ENCODE data around the gene CACNA1I. TPM values are rescaled to one million over a fixed set of nuclear protein-coding genes. Genes with fewer than 3 reads are reported as not detected.

Gene CACNA1I
- total RNA-seq, 2 experiments from 2014 or later = 17.3 to 19.0 TPM

- peak; percentile 65 for ATAC-seq (ENCODE audit: low read depth)
- POLR2A ChIA-PET = interaction anchor here (1.5 kb wide), 1 partner anchor 498 kb away, joined by 4 read pairs; no protein-coding TSS in a partner anchor
- DNase-seq = peak; percentile 80
- Mint-ChIP-seq H3K27me3 (peaks cover 41% of the 10 kb centered on the region), H3K4me1 (peaks cover 17% of the 10 kb centered on the region), H3K4me3 (no peak overlapping the region), H3K9me3 (no peaks in the 10 kb centered on the region), H3K36me3 (no peaks in the 10 kb centered on the region), H3K27ac (no peak overlapping the region)
Measured at GRCh38 chr22:39545386-39546365, 24.9 kb upstream of the CACNA1I start.

GRCh38 chr22:39546889-39547586, 23.5 kb upstream of the CACNA1I start:
- POLR2A ChIA-PET = no interaction called here
- peaks cover 49% of the 10 kb centered on the region for H3K27me3 Mint-ChIP-seq
- H3K4me1 Mint-ChIP-seq = peaks cover 17% of the 10 kb centered on the region
- H3K4me3 Mint-ChIP-seq = no peak overlapping the region
- no peak overlapping the region for H3K27ac Mint-ChIP-seq
- H3K9me3 Mint-ChIP-seq = no peaks in the 10 kb centered on the region
- H3K36me3 Mint-ChIP-seq = no peaks in the 10 kb centered on the region
- DNase-seq = no peak
- no peak for ATAC-seq (ENCODE audit: low read depth)

DNA sequence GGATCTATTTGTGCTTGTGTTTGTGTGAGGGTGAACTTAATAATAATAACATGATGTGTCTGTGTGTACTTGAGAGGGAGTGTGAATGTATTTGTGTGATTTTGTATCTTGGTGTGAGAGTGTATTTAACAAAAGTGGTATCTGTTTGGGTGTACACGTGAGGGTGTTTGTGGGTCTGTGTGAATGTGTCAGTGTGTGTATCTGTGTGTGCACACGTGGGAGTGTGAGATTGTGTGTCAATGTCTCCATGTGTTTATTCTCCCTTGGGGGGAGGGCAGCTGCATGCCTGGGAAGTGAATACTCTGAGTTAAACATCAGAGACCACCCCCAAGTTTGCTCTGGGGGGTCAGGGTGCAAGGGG, 23.0 kb upstream of the CACNA1I start:
- no peak overlapping the region for H3K4me3 Mint-ChIP-seq
- peaks cover 16% of the 10 kb centered on the region for H3K4me1 Mint-ChIP-seq
- H3K36me3 Mint-ChIP-seq = no peaks in the 10 kb centered on the region
- H3K27ac Mint-ChIP-seq = no peak overlapping the region
- POLR2A ChIA-PET = no interaction called here
- H3K27me3 Mint-ChIP-seq = peaks cover 54% of the 10 kb centered on the region
- H3K9me3 Mint-ChIP-seq = no peaks in the 10 kb centered on the region
- DNase-seq (no peak), ATAC-seq (ENCODE audit: low read depth) (no peak)

GRCh38 chr22:39553429-39553828, 17.1 kb upstream of the CACNA1I start:
- no peak for DNase-seq
- Mint-ChIP-seq H3K4me3 (no peak overlapping the region), H3K27ac (no peak overlapping the region), H3K4me1 (no peaks in the 10 kb centered on the region), H3K9me3 (no peaks in the 10 kb centered on the region), H3K36me3 (no peaks in the 10 kb centered on the region), H3K27me3 (peaks cover 56% of the 10 kb centered on the region)
- POLR2A ChIA-PET = no interaction called here
- no peak for ATAC-seq (ENCODE audit: low read depth)

DNA sequence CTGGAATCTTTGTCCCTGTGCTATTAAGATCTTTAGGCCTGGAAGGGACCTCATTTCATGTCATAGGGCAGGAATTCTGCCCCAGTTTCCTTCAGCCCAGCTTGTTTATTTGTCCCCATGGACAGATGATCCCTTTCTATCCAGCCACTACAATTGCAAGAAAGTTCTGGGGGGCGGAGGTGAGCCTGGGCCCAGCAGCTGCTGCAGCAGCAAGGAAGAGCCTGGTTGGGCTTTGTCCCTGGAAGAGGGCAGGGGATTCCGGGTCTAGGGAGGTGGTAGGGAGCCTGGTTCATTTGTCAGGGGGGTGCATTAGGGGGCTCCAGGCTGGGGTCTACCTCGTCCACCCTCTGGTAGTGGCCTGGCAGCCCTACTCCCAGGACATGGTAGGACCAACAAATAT, 16.4 kb upstream of the CACNA1I start:
- no peak overlapping the region for H3K27ac Mint-ChIP-seq

DNA sequence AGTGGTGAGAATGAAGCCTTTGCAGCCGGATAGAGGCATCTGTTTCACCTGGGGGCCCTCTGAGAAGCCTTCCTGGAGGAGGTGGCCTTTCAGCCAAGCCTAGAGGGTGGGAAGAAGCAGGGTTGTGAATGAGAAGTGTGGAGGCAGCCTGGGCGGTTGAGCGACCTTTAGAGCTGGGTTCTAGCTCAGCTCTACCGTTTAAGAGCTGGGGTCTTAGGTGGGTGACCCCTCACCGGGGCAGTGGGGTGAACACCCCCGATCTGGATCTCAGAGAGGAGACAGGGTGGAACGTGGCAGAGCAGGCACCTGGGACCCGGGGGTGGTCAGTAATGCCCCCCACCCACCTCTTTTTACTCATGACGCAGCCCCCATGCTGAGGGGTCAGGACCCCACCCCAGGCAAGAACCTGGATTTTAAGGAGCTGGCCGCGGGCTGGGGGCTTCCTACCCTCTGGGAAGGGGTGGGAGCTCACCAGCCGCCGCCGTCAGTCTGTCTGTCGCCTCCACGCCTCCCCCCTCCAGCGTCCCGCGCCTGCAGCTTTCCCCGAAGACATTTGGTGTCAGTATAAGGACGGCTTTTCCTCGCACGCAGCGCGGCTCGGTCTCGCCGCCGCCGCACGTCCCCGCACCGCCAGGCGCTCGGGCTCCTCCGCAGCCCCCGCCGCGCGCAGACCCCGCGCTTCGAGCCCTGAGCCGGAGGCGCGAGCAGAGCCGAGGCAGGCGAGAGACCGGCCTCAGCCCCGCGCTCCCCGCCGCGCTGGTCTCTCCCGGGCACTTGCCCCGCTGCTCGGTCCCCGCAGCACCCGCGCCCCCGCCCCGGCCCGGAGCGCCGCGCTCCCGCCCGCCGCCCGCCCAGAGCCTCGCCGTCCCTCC, 13.3 kb upstream of the CACNA1I start:
- peak overlapping the region; percentile 24 for H3K4me3 Mint-ChIP-seq
- no peaks in the 10 kb centered on the region for H3K4me1 Mint-ChIP-seq
- H3K27ac Mint-ChIP-seq = peak overlapping the region; percentile 9
- H3K27me3 Mint-ChIP-seq = peaks cover 64% of the 10 kb centered on the region
- POLR2A ChIA-PET = no interaction called here
- H3K36me3 Mint-ChIP-seq = no peaks in the 10 kb centered on the region
- DNase-seq (peak; percentile 63), ATAC-seq (ENCODE audit: low read depth) (peak; percentile 69)
- H3K9me3 Mint-ChIP-seq = no peaks in the 10 kb centered on the region

More for the DNA sequence above, 16.4 kb upstream of the CACNA1I start:
- H3K27me3 Mint-ChIP-seq = peaks cover 57% of the 10 kb centered on the region
- no peak for ATAC-seq (ENCODE audit: low read depth)
- H3K9me3 Mint-ChIP-seq = no peaks in the 10 kb centered on the region
- H3K4me1 Mint-ChIP-seq = no peaks in the 10 kb centered on the region
- no peak for DNase-seq
- no peak overlapping the region for H3K4me3 Mint-ChIP-seq
- POLR2A ChIA-PET = no interaction called here
- H3K36me3 Mint-ChIP-seq = no peaks in the 10 kb centered on the region

DNA sequence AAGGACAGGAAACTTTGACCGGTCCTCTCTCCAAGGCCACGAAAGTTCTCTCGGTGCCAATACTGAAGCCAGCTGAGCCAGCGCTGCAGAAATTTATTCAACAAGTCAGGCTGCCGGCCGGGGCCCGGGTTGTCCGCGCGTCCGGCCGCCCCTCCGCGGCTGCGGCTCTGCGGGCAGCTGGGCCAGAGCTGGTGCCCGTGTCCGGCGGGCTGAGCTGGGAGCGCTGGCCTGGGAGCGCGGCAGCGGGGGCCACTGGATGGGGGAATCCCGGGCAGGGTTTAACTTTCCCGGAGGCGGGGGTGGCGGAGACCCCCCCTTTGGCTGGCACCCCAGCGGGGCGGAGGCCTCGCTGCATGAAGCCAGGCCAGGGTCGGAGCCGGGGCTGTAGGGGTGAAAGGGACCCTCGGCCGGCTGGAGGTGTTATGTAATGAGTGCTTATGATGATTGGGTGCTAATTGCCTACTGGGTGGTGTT, 12.3 kb upstream of the CACNA1I start:
- H3K27ac Mint-ChIP-seq = no peak overlapping the region
- H3K4me3 Mint-ChIP-seq = peak overlapping the region; percentile 67
- no peaks in the 10 kb centered on the region for H3K36me3 Mint-ChIP-seq
- DNase-seq = no peak
- POLR2A ChIA-PET = no interaction called here
- H3K4me1 Mint-ChIP-seq = no peaks in the 10 kb centered on the region
- ATAC-seq (ENCODE audit: low read depth) = no peak
- peaks cover 54% of the 10 kb centered on the region for H3K27me3 Mint-ChIP-seq
- no peaks in the 10 kb centered on the region for H3K9me3 Mint-ChIP-seq

- H3K4me1 Mint-ChIP-seq = no peaks in the 10 kb centered on the region
Measured at GRCh38 chr22:39558950-39559349, 11.6 kb upstream of the CACNA1I start.

DNA sequence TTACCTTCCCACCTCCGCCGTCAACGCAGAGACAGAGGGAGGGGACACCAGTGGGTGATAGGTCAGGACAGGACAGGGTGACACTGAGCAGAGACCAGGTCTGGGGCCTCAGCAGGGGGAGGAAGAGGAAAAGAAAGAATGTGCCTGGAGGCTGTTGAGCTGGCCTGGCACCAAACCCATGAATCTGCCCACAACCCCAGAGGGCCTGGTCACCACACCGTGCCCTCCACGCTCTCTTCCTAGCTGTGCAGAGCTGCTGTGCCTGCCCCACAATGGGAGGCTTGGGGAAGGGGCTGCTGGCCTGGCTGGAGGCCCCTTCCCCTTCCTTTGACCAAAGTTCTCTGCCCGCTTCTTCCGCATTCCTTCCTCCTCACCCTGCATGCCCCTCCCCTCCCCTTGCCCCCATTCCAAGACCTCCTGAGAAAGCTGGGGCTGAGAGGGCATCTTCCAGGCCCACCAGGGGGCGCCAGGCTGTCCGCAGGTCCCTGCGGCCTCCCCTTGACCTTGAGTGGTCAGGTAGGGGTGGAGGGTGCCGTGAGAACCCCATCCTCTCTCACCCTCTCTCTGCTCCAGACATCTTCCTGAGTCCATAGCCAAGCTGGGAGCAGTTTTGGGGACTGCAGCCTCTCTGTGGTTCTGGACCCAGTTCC, 11.0 kb upstream of the CACNA1I start:
- Mint-ChIP-seq H3K27me3 (peaks cover 52% of the 10 kb centered on the region), H3K4me3 (no peak overlapping the region), H3K4me1 (no peaks in the 10 kb centered on the region), H3K27ac (no peak overlapping the region), H3K9me3 (no peaks in the 10 kb centered on the region), H3K36me3 (no peaks in the 10 kb centered on the region)
- POLR2A ChIA-PET = interaction anchor here (1.2 kb wide), 1 partner anchor 485 kb away, joined by 3 read pairs; no protein-coding TSS in a partner anchor
- no peak for DNase-seq
- no peak for ATAC-seq (ENCODE audit: low read depth)

More at GRCh38 chr22:39558950-39559349, 11.6 kb upstream of the CACNA1I start:
- Mint-ChIP-seq H3K9me3 (no peaks in the 10 kb centered on the region), H3K36me3 (no peaks in the 10 kb centered on the region), H3K4me3 (peak overlapping the region; percentile 51), H3K27ac (no peak overlapping the region), H3K27me3 (peaks cover 54% of the 10 kb centered on the region)
- DNase-seq = no peak
- ATAC-seq (ENCODE audit: low read depth) = no peak
- POLR2A ChIA-PET = interaction anchor here (1.2 kb wide), 1 partner anchor 485 kb away, joined by 3 read pairs; no protein-coding TSS in a partner anchor

GRCh38 chr22:39560127-39560526, 10.4 kb upstream of the CACNA1I start:
- Mint-ChIP-seq H3K27ac (no peak overlapping the region), H3K4me1 (no peaks in the 10 kb centered on the region), H3K9me3 (no peaks in the 10 kb centered on the region), H3K36me3 (no peaks in the 10 kb centered on the region), H3K4me3 (no peak overlapping the region), H3K27me3 (peaks cover 50% of the 10 kb centered on the region)
- no peak for ATAC-seq (ENCODE audit: low read depth)
- POLR2A ChIA-PET = interaction anchor here (1.2 kb wide), 1 partner anchor 484 kb away, joined by 3 read pairs; no protein-coding TSS in a partner anchor
- no peak for DNase-seq

DNA sequence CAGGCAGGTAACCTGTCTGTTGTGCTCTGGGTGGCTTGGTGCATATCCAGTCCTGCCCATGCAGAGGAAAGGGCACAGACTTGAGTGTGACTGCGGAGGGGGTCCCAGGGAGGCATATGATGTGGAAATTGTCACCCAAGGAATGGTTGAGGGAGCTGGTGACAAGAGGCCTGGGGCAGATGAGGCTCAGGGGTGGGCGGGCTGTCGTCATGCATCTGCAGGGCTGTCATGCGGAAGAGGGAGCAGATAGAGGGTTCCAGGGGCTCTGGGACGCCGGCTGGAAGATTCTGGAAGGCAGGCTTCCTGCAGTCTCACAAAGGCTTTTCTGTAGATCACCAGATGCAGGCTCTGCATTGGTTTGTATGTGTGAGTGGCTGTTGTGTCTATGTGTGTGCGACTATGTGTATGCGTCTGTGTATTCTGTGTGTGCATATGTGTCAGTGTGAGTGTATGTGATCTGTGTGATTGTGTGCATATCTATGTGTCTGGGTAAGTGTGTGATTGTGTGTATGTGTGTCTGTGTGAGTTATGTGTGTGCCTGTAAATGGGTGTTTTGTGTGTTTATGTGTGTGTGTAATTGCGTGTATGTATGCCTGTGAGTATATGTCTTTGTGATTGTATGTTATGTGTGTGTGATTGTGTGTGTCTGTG, 7.6 kb upstream of the CACNA1I start:
- Mint-ChIP-seq H3K27me3 (peaks cover 33% of the 10 kb centered on the region), H3K27ac (no peak overlapping the region), H3K4me3 (no peak overlapping the region), H3K4me1 (peaks cover 14% of the 10 kb centered on the region), H3K36me3 (peaks cover 2% of the 10 kb centered on the region), H3K9me3 (peaks cover 9% of the 10 kb centered on the region)
- DNase-seq = no peak
- POLR2A ChIA-PET = interaction anchor here (1.2 to 1.5 kb wide), 2 partner anchors 8 to 482 kb away, joined by 3 to 4 read pairs; partner anchors contain the start of gene CACNA1I
- ATAC-seq (ENCODE audit: low read depth) = no peak
